Lung (tissue), 12 donors: ENCODE data around the gene MT1M. TPM values are rescaled to one million over a fixed set of nuclear protein-coding genes. Genes with fewer than 3 reads are reported as not detected.

Experiments
- ATAC-seq: fragments of 200-7000 bp; cut with Tn5 transposase; one replicate; pipeline ENCODE4 v1.9.1; 2020; ENCODE audit warnings: moderate number of reproducible peaks; ENCODE audit not compliant: insufficient read depth, low FRiP score
- DNase-seq, 3 donors: peaks; one replicate each; pipeline ENCODE4 v3.0.0-alpha.2; 2013 to 2017
- H3K27ac ChIP-seq, 2 donors: one replicate each; pipeline ENCODE4 v1.5.1; 2013; ENCODE audit warnings: mild to moderate bottlenecking in 2 of 2, moderate library complexity in 2 of 2, control low read depth in 1 of 2, inconsistent platforms in 1 of 2, low read depth in 1 of 2, low read length in 1 of 2
- H3K27me3 ChIP-seq, 3 donors: one replicate each; pipeline ENCODE4 v1.5.1; 2013; ENCODE audit warnings: low read length in 2 of 3; ENCODE audit not compliant: control insufficient read depth in 3 of 3, insufficient read depth in 3 of 3
- H3K36me3 ChIP-seq, 4 donors: one replicate each; pipeline ENCODE4 v1.5.1; 2013; ENCODE audit warnings: low read length in 4 of 4, mild to moderate bottlenecking in 1 of 4, moderate library complexity in 1 of 4; ENCODE audit not compliant: control insufficient read depth in 4 of 4, insufficient read depth in 4 of 4
- H3K4me1 ChIP-seq, 5 donors: one replicate each; pipeline ENCODE4 v1.5.1; 2013; ENCODE audit warnings: low read length in 5 of 5, mild to moderate bottlenecking in 2 of 5, moderate library complexity in 1 of 5; ENCODE audit not compliant: control insufficient read depth in 5 of 5, insufficient read depth in 5 of 5
- H3K4me3 ChIP-seq: one replicate; pipeline ENCODE4 v1.5.1; 2013; ENCODE audit warnings: mild to moderate bottlenecking, control low read depth, moderate library complexity
- H3K9ac ChIP-seq, 2 donors: one replicate each; pipeline ENCODE4 v1.5.1; 2013; ENCODE audit warnings: low read length in 2 of 2, control low read depth in 1 of 2; ENCODE audit not compliant: insufficient read depth in 1 of 2
- H3K9me3 ChIP-seq, 4 donors: one replicate each; pipeline ENCODE4 v1.5.1; 2013; ENCODE audit warnings: low read length in 3 of 4, mild to moderate bottlenecking in 1 of 4, moderate library complexity in 1 of 4; ENCODE audit not compliant: control insufficient read depth in 4 of 4, insufficient read depth in 3 of 4
- WGBS, 2 donors: extraction: QIAGEN DNeasy Blood & Tissue Kit; methylation state at CpG; one replicate each; pipeline ENCODE4 v1.1.7; 2013; 5-methylcytosine and 5-hydroxymethylcytosine counted together
- polyA plus RNA-seq, 2 donors: library from polyadenylated mRNA; stranded (reverse); fragments of 200-250 nt; gene quantifications; one replicate each; pipeline ENCODE4 v1.2.1, GENCODE V29; 2013
- total RNA-seq, 2 donors: library from RNA; depleted of rRNA in 1 of 2; stranded (reverse); fragments of >200 nt in 1 of 2; gene quantifications; one replicate each; pipeline ENCODE4 v1.2.1, GENCODE V29; 2014 to 2021
- TF ChIP-seq, protein P1 (sequence below): IDR thresholded peaks from 2 replicates; pipeline ENCODE4 v1.5.1; 2012; ENCODE audit warnings: mild to moderate bottlenecking; ENCODE audit errors: control extremely low read depth, extremely low read depth
- donor health status: control.
- donor health status: control.
- donor health status: Bipolar disorder and iron deficiency.
- donor health status: healthy.
- donor health status: DM: yes; HTN: yes; CAD: no.

MT1M gene
- total and polyA plus RNA-seq, 4 donors = 0.88 to 251 (median 43.5) TPM

DNA sequence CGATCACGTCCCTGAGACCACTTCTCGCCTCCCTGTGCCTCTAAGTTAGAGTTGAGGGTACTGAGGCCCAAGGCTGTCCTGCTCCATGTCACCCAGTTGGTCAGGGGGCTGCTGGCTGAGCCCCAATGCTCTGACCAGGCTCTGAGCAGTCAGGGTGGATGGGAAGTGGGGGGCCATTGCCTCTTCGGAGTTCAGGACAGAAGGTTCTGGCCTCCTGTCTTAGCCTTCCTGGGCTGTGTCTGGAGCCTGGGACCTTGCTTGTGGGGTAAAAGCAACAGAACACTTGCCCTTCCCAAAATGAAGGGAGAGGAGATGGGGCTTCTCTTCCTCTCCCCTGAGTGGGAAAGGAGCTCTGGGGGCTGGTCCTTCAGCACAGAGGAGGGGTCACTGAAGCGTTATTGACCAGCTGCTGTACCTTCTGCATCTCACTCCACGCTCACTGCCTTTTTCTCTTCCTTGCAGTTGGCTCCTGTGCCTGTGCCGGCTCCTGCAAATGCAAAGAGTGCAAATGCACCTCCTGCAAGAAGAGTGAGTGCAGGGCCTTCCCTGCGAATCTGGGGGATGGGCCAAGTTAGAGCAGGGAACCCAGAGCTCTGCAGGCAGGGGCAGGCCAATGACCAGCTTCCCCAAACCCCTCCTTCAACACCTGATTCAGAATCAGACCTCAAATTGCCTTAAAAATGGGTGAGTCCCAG lies 50.4 kb downstream of the MT1M start:
- peak overlapping the region in 1 of 2 donors; percentile 41 for H3K9ac ChIP-seq
- H3K9me3 ChIP-seq = no peaks in the 10 kb centered on the region
- peaks cover 0 to 2% (median 0%) of the 10 kb centered on the region in 4 donors for H3K36me3 ChIP-seq
- WGBS, 2 donors = 38 to 49% methylated on average over 8 of the region's 8 CpGs
- peak overlapping the region; percentile 59 to 80 for H3K27ac ChIP-seq
- H3K4me1 ChIP-seq = peaks cover 0 to 15% (median 2%) of the 10 kb centered on the region in 5 donors
- TF ChIP-seq, protein P1, sequence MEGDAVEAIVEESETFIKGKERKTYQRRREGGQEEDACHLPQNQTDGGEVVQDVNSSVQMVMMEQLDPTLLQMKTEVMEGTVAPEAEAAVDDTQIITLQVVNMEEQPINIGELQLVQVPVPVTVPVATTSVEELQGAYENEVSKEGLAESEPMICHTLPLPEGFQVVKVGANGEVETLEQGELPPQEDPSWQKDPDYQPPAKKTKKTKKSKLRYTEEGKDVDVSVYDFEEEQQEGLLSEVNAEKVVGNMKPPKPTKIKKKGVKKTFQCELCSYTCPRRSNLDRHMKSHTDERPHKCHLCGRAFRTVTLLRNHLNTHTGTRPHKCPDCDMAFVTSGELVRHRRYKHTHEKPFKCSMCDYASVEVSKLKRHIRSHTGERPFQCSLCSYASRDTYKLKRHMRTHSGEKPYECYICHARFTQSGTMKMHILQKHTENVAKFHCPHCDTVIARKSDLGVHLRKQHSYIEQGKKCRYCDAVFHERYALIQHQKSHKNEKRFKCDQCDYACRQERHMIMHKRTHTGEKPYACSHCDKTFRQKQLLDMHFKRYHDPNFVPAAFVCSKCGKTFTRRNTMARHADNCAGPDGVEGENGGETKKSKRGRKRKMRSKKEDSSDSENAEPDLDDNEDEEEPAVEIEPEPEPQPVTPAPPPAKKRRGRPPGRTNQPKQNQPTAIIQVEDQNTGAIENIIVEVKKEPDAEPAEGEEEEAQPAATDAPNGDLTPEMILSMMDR = no peak
- peak overlapping the region; percentile 41 for H3K4me3 ChIP-seq
- peaks cover 0 to 2% (median under 1%) of the 10 kb centered on the region in 3 donors for H3K27me3 ChIP-seq
- DNase-seq (no peak), ATAC-seq (peak; percentile 5)

Other genes with a start within 250 kb of the MT1M start
- gene AMFR, start 207.1 kb upstream of the MT1M start, total RNA-seq = 10 to 100 TPM; 79.4 to 86.1 TPM
- 10 to 100 TPM; 39.5 to 43.1 TPM for gene AMFR, start 207.1 kb upstream of the MT1M start, polyA plus RNA-seq
- 10 to 100 TPM; 84.8 to 91.0 TPM for gene NUDT21, start 181.3 kb upstream of the MT1M start, total RNA-seq
- 10 to 100 TPM; 30.9 to 36.1 TPM for gene NUDT21, start 181.3 kb upstream of the MT1M start, polyA plus RNA-seq
- gene OGFOD1, start 181.1 kb upstream of the MT1M start, total RNA-seq = 10 to 100 TPM; 32.4 to 36.1 TPM
- gene OGFOD1, start 181.1 kb upstream of the MT1M start, polyA plus RNA-seq = 10 to 100 TPM in 1 of 2 donors, 1 to 10 TPM in 1; 9.1 to 26.6 TPM
- gene BBS2, start 112.6 kb upstream of the MT1M start, total RNA-seq = 10 to 100 TPM; 37.5 to 70.0 TPM
- gene BBS2, start 112.6 kb upstream of the MT1M start, polyA plus RNA-seq = 10 to 100 TPM; 14.0 to 28.6 TPM
- gene MT4, start 67.6 kb upstream of the MT1M start, total RNA-seq = not detected
- gene MT4, start 67.6 kb upstream of the MT1M start, polyA plus RNA-seq = not detected
- gene MT3, start 43.1 kb upstream of the MT1M start, total RNA-seq = not detected
- gene MT3, start 43.1 kb upstream of the MT1M start, polyA plus RNA-seq = 1 to 10 TPM; 1.3 to 4.4 TPM
- 100 to 1,000 TPM in 1 of 2 donors, 10 to 100 TPM in 1; 17.6 to 521 TPM for gene MT2A, start 24.1 kb upstream of the MT1M start, total RNA-seq
- gene MT2A, start 24.1 kb upstream of the MT1M start, polyA plus RNA-seq = 1,000 to 10,000 TPM in 1 of 2 donors, 100 to 1,000 TPM in 1; 903 to 1,104 TPM
- 100 to 1,000 TPM in 1 of 2 donors, 10 to 100 TPM in 1; 22.1 to 251 TPM for gene MT1E, start 6.9 kb upstream of the MT1M start, total RNA-seq
- gene MT1E, start 6.9 kb upstream of the MT1M start, polyA plus RNA-seq = 100 to 1,000 TPM in 1 of 2 donors, 10 to 100 TPM in 1; 66.9 to 746 TPM
- 10 to 100 TPM in 1 of 2 donors, 1 to 10 TPM in 1; 1.1 to 36.2 TPM for gene MT1A, start 6.0 kb downstream of the MT1M start, total RNA-seq
- gene MT1A, start 6.0 kb downstream of the MT1M start, polyA plus RNA-seq = 100 to 1,000 TPM in 1 of 2 donors, 10 to 100 TPM in 1; 66.7 to 438 TPM
- not detected for gene MT1B, start 19.2 kb downstream of the MT1M start, total RNA-seq
- not detected for gene MT1B, start 19.2 kb downstream of the MT1M start, polyA plus RNA-seq
- gene MT1F, start 25.3 kb downstream of the MT1M start, total RNA-seq = 10 to 100 TPM in 1 of 2 donors, 1 to 10 TPM in 1; 3.6 to 30.9 TPM
- 10 to 100 TPM; 10.9 to 42.0 TPM for gene MT1F, start 25.3 kb downstream of the MT1M start, polyA plus RNA-seq
- gene MT1G, start 35.4 kb downstream of the MT1M start, total RNA-seq = 10 to 100 TPM in 1 of 2 donors, 1 to 10 TPM in 1; 3.5 to 38.1 TPM
- gene MT1G, start 35.4 kb downstream of the MT1M start, polyA plus RNA-seq = 100 to 1,000 TPM; 118 to 140 TPM
- 1 to 10 TPM in 1 of 2 donors, not detected in 1; 4.4 TPM for gene MT1H, start 37.2 kb downstream of the MT1M start, total RNA-seq
- 10 to 100 TPM in 1 of 2 donors, 1 to 10 TPM in 1; 1.9 to 10.3 TPM for gene MT1H, start 37.2 kb downstream of the MT1M start, polyA plus RNA-seq
- 100 to 1,000 TPM in 1 of 2 donors, 10 to 100 TPM in 1; 39.3 to 248 TPM for gene MT1X, start 49.8 kb downstream of the MT1M start, total RNA-seq
- 100 to 1,000 TPM; 364 to 989 TPM for gene MT1X, start 49.8 kb downstream of the MT1M start, polyA plus RNA-seq
- 10 to 100 TPM; 58.5 to 59.9 TPM for gene NUP93, start 97.5 kb downstream of the MT1M start, total RNA-seq
- 10 to 100 TPM; 27.4 to 43.9 TPM for gene NUP93, start 97.5 kb downstream of the MT1M start, polyA plus RNA-seq
- not detected for gene SLC12A3, start 232.5 kb downstream of the MT1M start, total RNA-seq
- under 1 TPM; 0.04 to 0.07 TPM for gene SLC12A3, start 232.5 kb downstream of the MT1M start, polyA plus RNA-seq